CD4-positive, alpha-beta T cell treated with Interleukin-6 for 4 hours (primary cell): ENCODE measurements around the gene DHX38.
"Not testable (repeated sequence)": the region's sequence is repeated elsewhere in the genome, so short reads cannot be mapped to it uniquely, and the experiment has no call there.

Experiments used
- DNase-seq: peaks from one replicate; pipeline ENCODE4 v3.0.0-alpha.2; 2020; ENCODE audit warnings: mixed read lengths

The DHX38 gene

GRCh38 chr16:72093448-72094265 is at the start of gene DHX38, which contains the start of gene TXNL4B:
DHX38 (plus strand) TSS chr16:72093847; CDS start chr16:72096158, 2,311 bp downstream.
TXNL4B (minus strand) TSS chr16:72093620; CDS start chr16:72090749, 2,871 bp downstream.
- DNase-seq, result peak; percentile 93

GRCh38 chr16:72044296-72044695 is 49.4 kb upstream of the DHX38 start:
- DNase-seq, result no peak

GRCh38 chr16:72044825-72045359 is 48.8 kb upstream of the DHX38 start:
- DNase-seq, result no peak

- no peak for DNase-seq
Observed at GRCh38 chr16:72049110-72049509, 44.5 kb upstream of the DHX38 start.

GRCh38 chr16:72050769-72051464 is 42.7 kb upstream of the DHX38 start:
- no peak for DNase-seq

GRCh38 chr16:72051818-72052217 is 41.8 kb upstream of the DHX38 start:
- DNase-seq, result no peak

GRCh38 chr16:72054254-72054847 is 39.3 kb upstream of the DHX38 start, which contains the start of gene HP:
HP (plus strand) TSS chr16:72054505; CDS start chr16:72054653, 148 bp downstream.
- not testable (repeated sequence) for DNase-seq

GRCh38 chr16:72055911-72056310 is 37.7 kb upstream of the DHX38 start:
- DNase-seq, result no peak

GRCh38 chr16:72057313-72057712 is 36.3 kb upstream of the DHX38 start:
- DNase-seq, result not testable (repeated sequence)

GRCh38 chr16:72059060-72059459 is 34.6 kb upstream of the DHX38 start:
- not testable (repeated sequence) for DNase-seq

GRCh38 chr16:72060405-72060804 is 33.2 kb upstream of the DHX38 start:
- DNase-seq, result no peak

GRCh38 chr16:72061564-72061963 is 32.1 kb upstream of the DHX38 start:
- no peak for DNase-seq

GRCh38 chr16:72064361-72064894 is 29.2 kb upstream of the DHX38 start:
- DNase-seq, result no peak

- DNase-seq, result no peak
Observed at GRCh38 chr16:72066747-72067146, 26.9 kb upstream of the DHX38 start.

GRCh38 chr16:72068930-72069329 is 24.7 kb upstream of the DHX38 start:
- no peak for DNase-seq

GRCh38 chr16:72072514-72073342 is 20.9 kb upstream of the DHX38 start:
- no peak for DNase-seq

- DNase-seq, result no peak
Observed at GRCh38 chr16:72073560-72074230, 20.0 kb upstream of the DHX38 start.

GRCh38 chr16:72075067-72075466 is 18.6 kb upstream of the DHX38 start:
- DNase-seq, result not testable (repeated sequence)

- DNase-seq, result not testable (repeated sequence)
Observed at GRCh38 chr16:72076991-72077706, 16.5 kb upstream of the DHX38 start.

GRCh38 chr16:72083778-72084404 is 9.8 kb upstream of the DHX38 start:
- no peak for DNase-seq
